Measurements from ENCODE around the gene ZNHIT2. TPM values are rescaled to one million over a fixed set of nuclear protein-coding genes. Genes with fewer than 3 reads are reported as not detected.

The ZNHIT2 gene
- total RNA-seq, 1 experiment from 2014 or later, result 27.1 TPM

- ATAC-seq, result no peak
- ChIA-PET CTCF (no interaction called here), POLR2A (no interaction called here)
- TF ChIP-seq TCF7L2 (IDR thresholded peaks at IDR 0.05; ENCODE audit: low read depth, low read length) (no peak), POLR2AphosphoS5 (IDR thresholded peaks at IDR 0.05; ENCODE audit: low read depth, low read length) (no peak), SIN3A (IDR thresholded peaks at IDR 0.05; ENCODE audit: borderline replicate concordance, insufficient read depth, low read depth, low read length) (no peak), CTCF (IDR thresholded peaks at IDR 0.05) (no peak)
- TF ChIP-seq, protein P1, sequence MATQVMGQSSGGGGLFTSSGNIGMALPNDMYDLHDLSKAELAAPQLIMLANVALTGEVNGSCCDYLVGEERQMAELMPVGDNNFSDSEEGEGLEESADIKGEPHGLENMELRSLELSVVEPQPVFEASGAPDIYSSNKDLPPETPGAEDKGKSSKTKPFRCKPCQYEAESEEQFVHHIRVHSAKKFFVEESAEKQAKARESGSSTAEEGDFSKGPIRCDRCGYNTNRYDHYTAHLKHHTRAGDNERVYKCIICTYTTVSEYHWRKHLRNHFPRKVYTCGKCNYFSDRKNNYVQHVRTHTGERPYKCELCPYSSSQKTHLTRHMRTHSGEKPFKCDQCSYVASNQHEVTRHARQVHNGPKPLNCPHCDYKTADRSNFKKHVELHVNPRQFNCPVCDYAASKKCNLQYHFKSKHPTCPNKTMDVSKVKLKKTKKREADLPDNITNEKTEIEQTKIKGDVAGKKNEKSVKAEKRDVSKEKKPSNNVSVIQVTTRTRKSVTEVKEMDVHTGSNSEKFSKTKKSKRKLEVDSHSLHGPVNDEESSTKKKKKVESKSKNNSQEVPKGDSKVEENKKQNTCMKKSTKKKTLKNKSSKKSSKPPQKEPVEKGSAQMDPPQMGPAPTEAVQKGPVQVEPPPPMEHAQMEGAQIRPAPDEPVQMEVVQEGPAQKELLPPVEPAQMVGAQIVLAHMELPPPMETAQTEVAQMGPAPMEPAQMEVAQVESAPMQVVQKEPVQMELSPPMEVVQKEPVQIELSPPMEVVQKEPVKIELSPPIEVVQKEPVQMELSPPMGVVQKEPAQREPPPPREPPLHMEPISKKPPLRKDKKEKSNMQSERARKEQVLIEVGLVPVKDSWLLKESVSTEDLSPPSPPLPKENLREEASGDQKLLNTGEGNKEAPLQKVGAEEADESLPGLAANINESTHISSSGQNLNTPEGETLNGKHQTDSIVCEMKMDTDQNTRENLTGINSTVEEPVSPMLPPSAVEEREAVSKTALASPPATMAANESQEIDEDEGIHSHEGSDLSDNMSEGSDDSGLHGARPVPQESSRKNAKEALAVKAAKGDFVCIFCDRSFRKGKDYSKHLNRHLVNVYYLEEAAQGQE (IDR thresholded peaks at IDR 0.05; ENCODE audit: insufficient read depth in 1 of 2, low read depth in 2 of 2, low read length in 1 of 2), result no peak
- no peaks in the 10 kb centered on the region for H3K27me3 ChIP-seq (ENCODE audit: control insufficient read depth, insufficient read depth, low read length)
- no peak for DNase-seq (ENCODE audit: low read depth, low spot score)
- peaks cover 2% of the 10 kb centered on the region for H3K4me1 ChIP-seq (ENCODE audit: control insufficient read depth, insufficient read depth, low read length)
- intact Hi-C loops (cut with micrococcal nuclease; ENCODE audit: unreplicated experiment), result no loop called here
- no peak overlapping the region for H3K4me3 ChIP-seq (ENCODE audit: low read depth in 2 of 2, low read length in 2 of 2)
- BruUV-seq (replicated peaks), result no TSS peak
- no peaks in the 10 kb centered on the region for H3K9me3 ChIP-seq (ENCODE audit: control insufficient read depth, insufficient read depth, low read depth, low read length)
- in situ Hi-C loops (cut with HindIII; ENCODE audit: low pct_unique_long_range_greater_than_20kb, low sequenced_read_pairs), result no loop called here
- H3K36me3 ChIP-seq (ENCODE audit: control insufficient read depth, insufficient read depth, low read length), result no peaks in the 10 kb centered on the region
- H3K27ac ChIP-seq (ENCODE audit: low read length), result no peak overlapping the region
Measured at GRCh38 chr11:65156256-65156655, 38.8 kb upstream of the ZNHIT2 start.

DNA sequence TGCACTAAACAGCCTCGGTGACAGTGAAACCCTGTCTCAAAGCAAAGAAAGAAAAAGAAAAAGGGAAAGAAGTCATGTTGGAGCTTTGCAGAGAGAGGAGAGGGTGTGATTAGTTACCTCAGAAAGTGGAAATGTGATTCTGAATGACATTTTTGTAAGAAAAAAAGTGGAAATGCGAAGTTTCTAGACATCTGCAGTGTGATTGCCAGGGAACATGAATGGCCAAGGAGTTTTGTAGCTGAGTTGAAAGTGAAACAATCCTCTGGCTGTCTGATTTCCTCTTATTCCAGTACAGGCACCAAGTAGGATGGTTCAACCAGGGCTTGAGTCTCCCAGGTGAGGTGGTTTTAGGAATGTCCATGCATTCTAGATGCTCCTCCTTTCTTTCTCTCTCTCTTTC is 34.6 kb upstream of the ZNHIT2 start:
- intact Hi-C loops (cut with micrococcal nuclease; ENCODE audit: unreplicated experiment), result no loop called here
- H3K4me3 ChIP-seq (ENCODE audit: low read depth in 2 of 2, low read length in 2 of 2), result no peak overlapping the region
- no peak overlapping the region for H3K27ac ChIP-seq (ENCODE audit: low read length)
- POLR2A ChIA-PET, result no interaction called here
- H3K36me3 ChIP-seq (ENCODE audit: control insufficient read depth, insufficient read depth, low read length), result no peaks in the 10 kb centered on the region
- in situ Hi-C loops (cut with HindIII; ENCODE audit: low pct_unique_long_range_greater_than_20kb, low sequenced_read_pairs), result no loop called here
- DNase-seq (ENCODE audit: low read depth, low spot score) (no peak), ATAC-seq (no peak)
- H3K9me3 ChIP-seq (ENCODE audit: control insufficient read depth, insufficient read depth, low read depth, low read length), result no peaks in the 10 kb centered on the region; the same call in 1 of the 2 replicates
- BruUV-seq (replicated peaks), result no TSS peak
- no peaks in the 10 kb centered on the region for H3K27me3 ChIP-seq (ENCODE audit: control insufficient read depth, insufficient read depth, low read length)
- CTCF ChIA-PET, result no interaction called here
- H3K4me1 ChIP-seq (ENCODE audit: control insufficient read depth, insufficient read depth, low read length), result peaks cover 13% of the 10 kb centered on the region
- TF ChIP-seq CTCF (IDR thresholded peaks at IDR 0.05) (no peak), TCF7L2 (IDR thresholded peaks at IDR 0.05; ENCODE audit: low read depth, low read length) (no peak), SIN3A (IDR thresholded peaks at IDR 0.05; ENCODE audit: borderline replicate concordance, insufficient read depth, low read depth, low read length) (no peak), POLR2AphosphoS5 (IDR thresholded peaks at IDR 0.05; ENCODE audit: low read depth, low read length) (no peak)
- TF ChIP-seq, protein P1 (IDR thresholded peaks at IDR 0.05; ENCODE audit: insufficient read depth in 1 of 2, low read depth in 2 of 2, low read length in 1 of 2), result no peak

Measured in Panc1 (cell line).